GM23338 (cell line): Measurements from ENCODE around the gene CIAPIN1. TPM values are rescaled to one million over a fixed set of nuclear protein-coding genes. Genes with fewer than 3 reads are reported as not detected.

Experiments
- ATAC-seq: fragments of 200-7000 bp; cut with Tn5 transposase; 3 replicates; pipeline ENCODE4 v1.9.1; 2020
- DNase-seq: peaks from one replicate; pipeline ENCODE4 v3.0.0-alpha.2; 2015; ENCODE audit warnings: low spot score
- H2AFZ ChIP-seq: fragments of 200-600 bp; sonication (generic); 2 replicates; pipeline ENCODE4 v1.8.0; 2016; ENCODE audit warnings: antibody characterized with exemption, mild to moderate bottlenecking, moderate library complexity
- H3F3A ChIP-seq: fragments of 200-600 bp; sonication (generic); replicated peaks from 2 replicates; pipeline ENCODE4 v1.8.0; 2017; ENCODE audit warnings: antibody characterized with exemption, mixed run types, low read depth
- H3K27ac ChIP-seq: fragments of 200-600 bp; sonication (generic); 2 replicates; pipeline ENCODE4 v1.6.1; 2016; ENCODE audit warnings: low read depth
- H3K27me3 ChIP-seq: fragments of 200-600 bp; sonication (generic); 2 replicates; pipeline ENCODE4 v1.8.0; 2016; ENCODE audit warnings: mild to moderate bottlenecking, mixed run types, moderate library complexity; ENCODE audit not compliant: insufficient read depth
- H3K36me3 ChIP-seq: fragments of 200-600 bp; sonication (generic); 2 replicates; pipeline ENCODE4 v1.8.0; 2016; ENCODE audit warnings: mild to moderate bottlenecking; ENCODE audit not compliant: insufficient read depth
- H3K4me1 ChIP-seq: fragments of 200-600 bp; sonication (generic); 2 replicates; pipeline ENCODE4 v1.8.0; 2016; ENCODE audit warnings: mild to moderate bottlenecking, moderate library complexity; ENCODE audit not compliant: insufficient read depth
- H3K4me2 ChIP-seq: fragments of 200-600 bp; sonication (generic); 2 replicates; pipeline ENCODE4 v1.7.1; 2017; ENCODE audit warnings: mixed run types
- H3K4me3 ChIP-seq: fragments of 200-600 bp; sonication (generic); 2 replicates; pipeline ENCODE4 v1.6.1; 2016; ENCODE audit warnings: mixed run types
- H3K79me2 ChIP-seq: fragments of 200-600 bp; sonication (generic); replicated peaks from 2 replicates; pipeline ENCODE4 v1.8.0; 2017; ENCODE audit warnings: mild to moderate bottlenecking; ENCODE audit not compliant: insufficient read depth
- H3K9me2 ChIP-seq: fragments of 200-600 bp; sonication (generic); 2 replicates; pipeline ENCODE4 v1.8.0; 2017; ENCODE audit not compliant: insufficient read depth
- H4K20me1 ChIP-seq: fragments of 200-600 bp; sonication (generic); replicated peaks from 2 replicates; pipeline ENCODE4 v1.8.0; 2017; ENCODE audit warnings: mild to moderate bottlenecking; ENCODE audit not compliant: insufficient read depth
- H3K27ac Mint-ChIP-seq: 2 replicates; pipeline ENCODE4 v1.8.0; 2020; ENCODE audit warnings: inconsistent platforms, mild to moderate bottlenecking, moderate library complexity, mixed read lengths
- H3K27me3 Mint-ChIP-seq: 3 replicates; pipeline ENCODE4 v1.8.0; 2022; ENCODE audit warnings: low read depth, mild to moderate bottlenecking, moderate library complexity, mixed read lengths, inconsistent platforms; ENCODE audit not compliant: insufficient read depth, poor library complexity
- H3K36me3 Mint-ChIP-seq: 3 replicates; pipeline ENCODE4 v1.8.0; 2021; ENCODE audit warnings: low read depth, mild to moderate bottlenecking, inconsistent platforms, moderate library complexity, mixed read lengths
- H3K4me1 Mint-ChIP-seq: 3 replicates; pipeline ENCODE4 v1.8.0; 2020; ENCODE audit warnings: mild to moderate bottlenecking, inconsistent platforms, mixed read lengths
- H3K4me3 Mint-ChIP-seq: 3 replicates; pipeline ENCODE4 v1.8.0; 2021; ENCODE audit warnings: moderate library complexity, mild to moderate bottlenecking, inconsistent platforms, mixed read lengths
- H3K9me3 Mint-ChIP-seq: 3 replicates; pipeline ENCODE4 v1.8.0; 2020; ENCODE audit warnings: moderate library complexity, mild to moderate bottlenecking, inconsistent platforms, mixed read lengths
- CTCF ChIP-seq, 2 experiments: fragments of 200-600 bp in 1 of 2; sonication (generic) in 1 of 2; conservative IDR thresholded peaks; 2 replicates each; pipeline versions ENCODE4 v1.5.1 to v1.6.1; 2016 to 2017; ENCODE audit warnings: antibody characterized with exemption in 2 of 2, low read depth in 2 of 2, mild to moderate bottlenecking in 2 of 2, moderate library complexity in 1 of 2
- EZH2 ChIP-seq: fragments of 200-600 bp; sonication (generic); IDR thresholded peaks from one replicate; pipeline ENCODE4 v1.8.0; 2017; ENCODE audit warnings: antibody characterized with exemption, mild to moderate bottlenecking, low read depth; ENCODE audit not compliant: unreplicated experiment
- EZH2phosphoT487 ChIP-seq: fragments of 200-600 bp; sonication (generic); IDR thresholded peaks from one replicate; pipeline ENCODE4 v1.8.1; 2018; ENCODE audit warnings: antibody characterized with exemption; ENCODE audit not compliant: unreplicated experiment
- JUNB ChIP-seq: IDR thresholded peaks from one replicate; pipeline ENCODE4 v1.6.1; 2016; ENCODE audit warnings: antibody characterized with exemption; ENCODE audit not compliant: unreplicated experiment
- NANOG ChIP-seq: IDR thresholded peaks from 2 replicates; pipeline ENCODE4 v1.6.1; 2016; ENCODE audit warnings: antibody characterized with exemption, borderline replicate concordance
- POLR2AphosphoS5 ChIP-seq: IDR thresholded peaks from 2 replicates; pipeline ENCODE4 v1.6.1; 2016; ENCODE audit warnings: antibody characterized with exemption, low read depth
- STAT1 ChIP-seq: IDR thresholded peaks from one replicate; pipeline ENCODE4 v1.6.1; 2016; ENCODE audit warnings: antibody characterized with exemption; ENCODE audit not compliant: unreplicated experiment
- ZNF114 ChIP-seq: fragments of 250-450 bp; sonication (Bioruptor Pico); IDR thresholded peaks from 2 replicates; pipeline ENCODE4 v1.5.0; 2020; ENCODE audit warnings: mild to moderate bottlenecking, moderate library complexity
- ZNF331 ChIP-seq: fragments of 250-450 bp; sonication (Bioruptor Pico); IDR thresholded peaks from 2 replicates; pipeline ENCODE4 v1.5.0; 2020; ENCODE audit warnings: low read depth, mild to moderate bottlenecking, moderate library complexity
- polyA plus RNA-seq: library from polyadenylated mRNA; unstranded; fragments of >200 nt; fragmentation: Nextera tagmentation; extraction: Ambion mirVana; gene quantifications from 2 replicates; pipeline ENCODE4 v1.2.1, GENCODE V29; 2016
- total RNA-seq: library from RNA; depleted of rRNA; stranded (reverse); fragments of >200 nt; shearing (Covaris generic); gene quantifications from 2 replicates; pipeline ENCODE4 v1.2.3, GENCODE V29; 2014

Gene CIAPIN1
- total and polyA plus RNA-seq, 2 experiments from 2014 or later, result 36.5 to 75.4 TPM

- TF ChIP-seq CTCF (conservative IDR thresholded peaks at IDR 0.05; ENCODE audit: low read depth in 2 of 2), result no peak
- TF ChIP-seq ZNF331 (CRISPR knock-in tag), result no peak
- no peak for TF ChIP-seq ZNF114 (CRISPR knock-in tag)
- TF ChIP-seq JUNB, result no peak
- no peak for TF ChIP-seq EZH2
- no peak for TF ChIP-seq POLR2AphosphoS5
- TF ChIP-seq NANOG, result no peak
- TF ChIP-seq STAT1, result no peak
Observed at GRCh38 chr16:57409065-57409464, 38.1 kb downstream of the CIAPIN1 start (continued).

GRCh38 chr16:57407521-57408353 lies 39.4 kb downstream of the CIAPIN1 start:
- no peak for DNase-seq
- Histone ChIP-seq H3K27me3 (no peaks in the 10 kb centered on the region), H3K36me3 (no peaks in the 10 kb centered on the region), H3K79me2 (no peaks in the 10 kb centered on the region), H3F3A (no peaks in the 10 kb centered on the region), H3K27ac (no peak overlapping the region), H4K20me1 (no peaks in the 10 kb centered on the region), H3K4me3 (no peak overlapping the region), H3K9me2 (0 out of 2 replicates have a peak, but pooled peaks cover 4% of the 10 kb centered on the region), H3K4me1 (no peaks in the 10 kb centered on the region), H3K4me2 (no peak overlapping the region), H2AFZ (no peak overlapping the region)
- H3K36me3 Mint-ChIP-seq, result no peaks in the 10 kb centered on the region
- no peak overlapping the region for H3K27ac Mint-ChIP-seq
- H3K4me1 Mint-ChIP-seq, result peaks cover 5% of the 10 kb centered on the region; the same call in 1 of the 3 replicates
- peaks cover 11% of the 10 kb centered on the region for H3K27me3 Mint-ChIP-seq
- H3K4me3 Mint-ChIP-seq, result no peak overlapping the region
- ATAC-seq, result no peak
- TF ChIP-seq CTCF (conservative IDR thresholded peaks at IDR 0.05; ENCODE audit: low read depth in 2 of 2), result no peak
- TF ChIP-seq EZH2phosphoT487, result no peak
- TF ChIP-seq EZH2, result no peak
- no peaks in the 10 kb centered on the region for H3K9me3 Mint-ChIP-seq
